GM12801 (cell line): ENCODE measurements around the gene MSH4.

ENCODE experiments used
- CTCF ChIP-seq: IDR thresholded peaks from one replicate; pipeline ENCODE4 v1.5.1; 2011; ENCODE audit warnings: control low read depth; ENCODE audit not compliant: insufficient read length; ENCODE audit errors: extremely low read depth

MSH4 gene

DNA sequence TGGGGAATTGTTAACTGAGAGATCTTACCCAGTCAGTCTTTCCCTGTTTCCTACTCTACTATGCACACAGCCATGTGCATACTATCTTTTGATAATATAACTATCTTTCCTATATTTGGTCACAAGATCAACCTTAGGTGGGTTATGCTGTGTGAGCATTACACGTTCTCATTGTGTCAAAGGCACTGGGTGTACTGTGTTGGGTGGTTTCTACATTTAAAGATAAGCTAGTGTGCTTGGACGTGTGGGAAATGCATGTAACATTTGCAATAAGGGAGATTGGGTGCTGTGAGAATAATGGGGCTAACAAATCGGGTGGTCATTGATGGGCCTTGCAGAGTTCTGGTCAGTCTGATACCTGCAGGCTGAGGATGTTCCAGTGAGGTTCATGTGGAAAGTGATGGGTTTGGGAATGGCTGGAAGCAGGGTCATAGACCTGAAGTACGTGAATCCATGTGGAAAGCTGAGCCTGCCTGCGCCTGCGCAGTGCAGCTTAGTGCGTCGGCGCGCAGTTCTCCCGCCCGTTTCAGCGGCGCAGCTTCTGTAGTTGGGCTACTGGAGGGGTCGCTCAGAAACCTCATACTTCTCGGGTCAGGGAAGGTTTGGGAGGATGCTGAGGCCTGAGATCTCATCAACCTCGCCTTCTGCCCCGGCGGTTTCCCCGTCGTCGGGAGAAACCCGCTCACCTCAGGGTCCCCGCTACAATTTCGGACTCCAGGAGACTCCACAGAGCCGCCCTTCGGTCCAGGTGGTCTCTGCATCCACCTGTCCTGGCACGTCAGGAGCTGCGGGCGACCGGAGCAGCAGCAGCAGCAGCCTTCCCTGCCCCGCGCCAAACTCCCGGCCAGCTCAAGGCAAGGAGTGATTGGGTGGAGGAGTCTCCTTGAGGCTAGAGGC lies at the start of gene MSH4:
TSS of gene MSH4 (plus strand) at position 507 of the 897 bp plus-strand sequence. CDS start at position 611, 104 bp downstream.
- TF ChIP-seq CTCF, result no peak

DNA sequence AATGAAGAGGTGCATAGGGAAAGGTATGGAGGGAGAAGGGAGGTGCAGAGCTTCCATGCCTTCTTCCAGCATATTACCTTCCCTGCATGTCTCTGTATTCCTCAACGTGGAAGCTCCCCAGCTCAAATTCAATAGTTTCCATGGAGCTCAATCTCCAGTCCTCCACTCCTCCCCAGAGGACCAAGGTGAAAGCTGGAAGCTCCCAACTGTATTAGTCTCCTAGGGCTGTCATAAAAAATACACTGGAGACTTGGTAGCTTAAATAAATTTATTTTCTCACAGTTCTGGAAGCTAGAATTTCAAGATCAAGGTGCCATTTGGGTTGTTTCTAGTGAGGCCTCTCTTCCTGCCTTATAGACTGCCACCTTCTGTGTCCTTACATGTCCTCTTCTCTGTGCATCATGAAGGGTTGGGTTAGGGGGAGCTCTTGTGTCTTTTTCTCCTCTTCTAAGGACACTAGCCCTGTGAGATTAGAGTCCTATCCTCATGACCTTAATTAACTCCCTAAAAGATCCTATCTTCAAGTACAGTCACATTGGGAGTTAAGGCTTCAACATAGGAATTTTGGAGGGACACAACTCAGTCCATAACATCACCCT lies 32.5 kb upstream of the MSH4 start:
- no peak for TF ChIP-seq CTCF

DNA sequence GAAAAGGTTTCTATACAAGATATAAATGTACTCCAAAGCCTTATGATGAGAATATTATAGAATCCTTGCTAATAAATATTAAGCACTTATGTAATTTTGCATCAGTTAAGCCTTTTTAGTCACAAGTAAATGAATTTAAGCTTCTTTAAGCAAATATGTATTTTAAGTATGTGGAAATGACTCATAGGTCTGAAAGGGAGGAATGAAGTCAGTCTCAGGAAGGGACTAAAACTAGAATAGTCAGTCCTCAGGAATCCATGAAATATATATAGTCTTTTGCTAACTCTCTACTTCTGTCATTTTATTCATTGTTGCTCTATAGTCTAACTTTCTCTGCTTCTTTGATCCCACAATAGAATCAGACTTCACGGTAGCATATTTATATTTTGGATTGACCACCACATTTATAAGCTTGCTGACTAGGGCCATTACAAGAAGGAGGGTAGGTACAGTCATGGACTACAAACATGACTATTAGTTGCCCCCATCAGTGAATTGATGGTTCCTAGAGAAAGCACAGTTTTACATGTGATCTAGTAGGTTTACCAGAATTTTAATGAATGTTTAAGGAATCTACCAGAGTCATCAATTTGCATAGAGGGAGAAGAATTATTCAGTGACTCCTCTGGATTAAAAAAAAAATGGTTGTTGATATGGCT lies 30.9 kb upstream of the MSH4 start:
- no peak for TF ChIP-seq CTCF

- no peak for TF ChIP-seq CTCF
These were observed 28.7 kb upstream of the MSH4 start for GRCh38 chr1:75768016-75768415.

DNA sequence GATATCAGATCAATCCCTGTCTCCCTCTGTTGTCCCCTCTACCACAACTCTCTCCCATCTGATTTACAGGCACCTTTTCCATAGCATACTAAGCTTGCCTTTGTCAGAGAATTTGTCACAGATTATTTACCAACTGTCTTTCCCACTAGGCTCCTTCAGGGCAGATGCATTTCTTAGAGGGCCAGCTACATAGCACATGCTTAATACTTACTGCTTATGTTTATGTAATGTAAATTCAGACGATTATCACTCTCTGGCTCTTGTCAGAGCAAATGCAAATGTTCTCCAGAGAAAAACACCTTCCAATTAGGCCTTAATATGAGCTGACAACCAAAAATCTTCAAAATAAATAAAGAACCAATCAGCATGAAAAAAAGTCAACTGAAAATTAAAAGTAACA lies 25.9 kb upstream of the MSH4 start:
- TF ChIP-seq CTCF, result no peak

DNA sequence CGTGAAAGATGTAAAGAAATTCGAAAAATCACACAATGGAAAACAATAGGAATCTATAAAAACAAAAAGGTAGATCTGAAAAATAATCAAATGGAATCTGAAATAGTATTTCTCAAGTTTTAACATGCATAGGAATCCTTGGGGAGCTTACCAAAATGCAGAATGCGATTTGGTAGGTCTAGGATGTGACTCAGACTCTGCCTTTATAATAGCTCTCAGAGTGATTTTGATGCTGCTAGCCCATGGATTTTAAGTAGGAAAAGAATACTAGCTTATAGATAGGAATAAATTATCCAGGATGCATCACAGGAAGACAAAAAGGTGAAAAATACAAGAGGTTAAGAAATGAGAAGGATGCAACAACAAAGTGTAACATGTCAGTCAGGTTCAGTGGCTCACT lies 24.7 kb upstream of the MSH4 start:
- no peak for TF ChIP-seq CTCF

DNA sequence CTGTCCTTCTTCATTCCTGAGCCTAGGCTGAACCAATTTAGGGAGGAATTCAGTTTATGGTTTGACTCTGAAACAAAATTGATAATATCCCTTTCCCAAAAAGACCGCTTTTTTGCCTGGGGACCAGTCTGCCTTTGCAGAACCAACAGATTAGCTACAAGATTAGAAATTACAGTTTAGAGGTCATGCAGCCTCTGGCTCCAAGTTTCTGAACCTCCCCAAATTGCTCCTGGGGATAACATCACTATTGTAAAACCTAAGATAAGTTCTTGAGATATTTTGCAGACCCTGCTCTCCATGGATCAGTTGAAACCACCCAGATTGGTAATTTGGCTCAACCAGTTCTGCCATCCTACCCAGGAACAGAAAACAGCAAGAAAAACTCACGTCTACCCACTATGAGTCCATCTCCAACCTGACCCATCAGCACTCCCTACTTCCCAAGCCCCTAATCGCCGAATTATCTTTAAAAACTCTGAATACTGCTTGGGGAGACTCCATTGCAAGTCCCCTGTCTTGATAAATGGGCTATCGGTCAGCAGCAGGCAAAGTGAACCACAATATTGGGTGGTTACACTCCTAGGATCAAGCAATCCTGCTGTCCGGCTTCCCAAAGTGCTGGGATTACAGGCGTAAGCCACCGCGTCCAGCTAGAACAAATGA lies 11.2 kb upstream of the MSH4 start:
- no peak for TF ChIP-seq CTCF
